HUES64 (cell line): ENCODE measurements around the gene SLC5A6.

Experiments
- H3K27ac ChIP-seq: 2 replicates; pipeline ENCODE4 v1.7.0; 2013; ENCODE audit warnings: low read depth, low read length, inconsistent platforms
- H3K27me3 ChIP-seq: 2 replicates; pipeline ENCODE4 v1.6.1; 2013; ENCODE audit warnings: mild to moderate bottlenecking, low read length; ENCODE audit not compliant: insufficient read depth
- H3K36me3 ChIP-seq: 2 replicates; pipeline ENCODE4 v1.6.1; 2013; ENCODE audit warnings: mild to moderate bottlenecking, low read length; ENCODE audit not compliant: insufficient read depth
- H3K4me1 ChIP-seq: 2 replicates; pipeline ENCODE4 v1.6.1; 2013; ENCODE audit warnings: mild to moderate bottlenecking, low read length, moderate library complexity; ENCODE audit not compliant: insufficient read depth
- H3K4me3 ChIP-seq: 2 replicates; pipeline ENCODE4 v1.5.1; 2013; ENCODE audit warnings: mild to moderate bottlenecking, low read length, moderate library complexity
- H3K9ac ChIP-seq: 2 replicates; pipeline ENCODE4 v1.6.1; 2013; ENCODE audit warnings: mild to moderate bottlenecking, low read depth, low read length
- H3K9me3 ChIP-seq: 2 replicates; pipeline ENCODE4 v1.6.1; 2013; ENCODE audit warnings: low read depth, low read length; ENCODE audit not compliant: insufficient read depth
- WGBS: fragments of 150-250, 120-280 bp; methylation state at CpG from one replicate; pipeline ENCODE4 v1.1.7; 2013; ENCODE audit warnings: missing lambda C conversion rate; 5-methylcytosine and 5-hydroxymethylcytosine counted together

SLC5A6 gene

DNA sequence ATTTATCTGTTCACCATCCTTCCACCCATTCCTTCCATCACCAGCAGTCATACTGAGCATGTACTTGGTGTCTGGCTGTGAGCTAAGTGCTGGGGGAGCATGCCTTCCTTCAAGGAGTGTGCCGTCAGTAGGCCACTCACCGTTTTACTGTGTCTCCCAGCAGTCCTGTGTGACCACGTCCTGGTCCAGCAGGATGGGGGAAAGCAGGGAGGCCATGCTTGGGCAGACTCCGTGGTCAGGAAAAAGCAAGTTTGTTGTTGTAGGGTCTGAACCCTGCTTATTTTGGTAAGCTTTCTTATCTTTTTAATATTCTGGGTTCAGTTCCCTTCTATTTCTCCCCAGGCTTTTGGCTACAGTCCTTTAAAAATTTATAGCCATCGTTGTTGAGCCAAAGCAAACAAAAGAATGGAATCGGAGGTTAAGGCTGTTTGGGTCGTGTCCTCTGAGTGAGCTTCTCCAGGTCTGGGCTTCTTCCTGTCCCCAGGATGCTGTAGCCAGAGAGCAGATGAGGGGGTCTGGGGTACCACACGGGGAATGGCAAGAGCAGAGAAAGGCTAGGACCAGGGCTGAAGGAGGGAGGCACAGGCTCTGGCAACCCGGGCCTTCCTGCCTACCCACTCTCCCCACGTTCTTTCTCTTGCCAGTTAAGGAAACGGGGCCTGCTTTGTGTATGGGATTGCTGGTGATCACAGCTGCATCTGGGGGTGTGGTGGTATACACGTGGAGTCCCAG, 37.3 kb upstream of the SLC5A6 start:
- no peak overlapping the region for H3K4me3 ChIP-seq
- H3K4me1 ChIP-seq = peaks cover 3% of the 10 kb centered on the region; the same call in 1 of the 2 replicates
- no peak overlapping the region for H3K27ac ChIP-seq
- peaks cover 6% of the 10 kb centered on the region for H3K36me3 ChIP-seq
- WGBS = 82% methylated on average over 12 of the region's 12 CpGs
- no peaks in the 10 kb centered on the region for H3K9me3 ChIP-seq
- peaks cover 13% of the 10 kb centered on the region for H3K27me3 ChIP-seq
- H3K9ac ChIP-seq = no peak overlapping the region

GRCh38 chr2:27247893-27248292, 35.8 kb upstream of the SLC5A6 start:
- H3K27me3 ChIP-seq = peaks cover 13% of the 10 kb centered on the region
- H3K4me3 ChIP-seq = no peak overlapping the region
- H3K36me3 ChIP-seq = peaks cover 20% of the 10 kb centered on the region
- no peak overlapping the region for H3K27ac ChIP-seq
- 68% methylated on average over 4 of the region's 4 CpGs for WGBS
- H3K9ac ChIP-seq = no peak overlapping the region
- no peaks in the 10 kb centered on the region for H3K9me3 ChIP-seq
- peaks cover 3% of the 10 kb centered on the region; the same call in 1 of the 2 replicates for H3K4me1 ChIP-seq

DNA sequence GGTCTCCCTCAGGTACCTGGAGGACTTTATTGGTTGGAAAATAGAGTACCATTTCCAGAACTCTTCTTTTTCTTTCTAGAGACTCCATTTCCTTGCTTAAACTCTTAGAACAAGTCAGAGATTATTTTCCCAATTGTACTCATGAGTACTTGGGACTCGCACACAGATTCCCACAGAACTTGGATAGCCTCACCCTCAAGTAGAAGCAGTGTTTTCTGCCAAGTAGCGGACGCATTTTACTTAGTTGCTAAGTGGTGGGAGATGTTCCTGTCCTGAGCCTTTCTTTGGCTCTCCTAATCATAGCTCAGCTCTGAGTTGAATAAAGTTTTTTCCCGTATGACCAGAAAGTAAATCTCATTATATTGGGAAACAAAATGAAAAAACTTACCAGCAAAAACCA, 33.6 kb upstream of the SLC5A6 start:
- 100% methylated on average over 4 of the region's 4 CpGs for WGBS
- Histone ChIP-seq H3K9me3 (no peaks in the 10 kb centered on the region), H3K4me3 (no peak overlapping the region), H3K27ac (no peak overlapping the region), H3K27me3 (peaks cover 4% of the 10 kb centered on the region), H3K36me3 (peaks cover 43% of the 10 kb centered on the region), H3K9ac (no peak overlapping the region), H3K4me1 (peaks cover 3% of the 10 kb centered on the region; the same call in 1 of the 2 replicates)

GRCh38 chr2:27245116-27245515, 33.0 kb upstream of the SLC5A6 start:
- no peak overlapping the region for H3K4me3 ChIP-seq
- H3K27me3 ChIP-seq = no peaks in the 10 kb centered on the region
- 93% methylated on average over 9 of the region's 10 CpGs for WGBS
- no peaks in the 10 kb centered on the region for H3K4me1 ChIP-seq
- no peak overlapping the region for H3K9ac ChIP-seq
- peaks cover 48% of the 10 kb centered on the region for H3K36me3 ChIP-seq
- H3K27ac ChIP-seq = no peak overlapping the region
- H3K9me3 ChIP-seq = no peaks in the 10 kb centered on the region

DNA sequence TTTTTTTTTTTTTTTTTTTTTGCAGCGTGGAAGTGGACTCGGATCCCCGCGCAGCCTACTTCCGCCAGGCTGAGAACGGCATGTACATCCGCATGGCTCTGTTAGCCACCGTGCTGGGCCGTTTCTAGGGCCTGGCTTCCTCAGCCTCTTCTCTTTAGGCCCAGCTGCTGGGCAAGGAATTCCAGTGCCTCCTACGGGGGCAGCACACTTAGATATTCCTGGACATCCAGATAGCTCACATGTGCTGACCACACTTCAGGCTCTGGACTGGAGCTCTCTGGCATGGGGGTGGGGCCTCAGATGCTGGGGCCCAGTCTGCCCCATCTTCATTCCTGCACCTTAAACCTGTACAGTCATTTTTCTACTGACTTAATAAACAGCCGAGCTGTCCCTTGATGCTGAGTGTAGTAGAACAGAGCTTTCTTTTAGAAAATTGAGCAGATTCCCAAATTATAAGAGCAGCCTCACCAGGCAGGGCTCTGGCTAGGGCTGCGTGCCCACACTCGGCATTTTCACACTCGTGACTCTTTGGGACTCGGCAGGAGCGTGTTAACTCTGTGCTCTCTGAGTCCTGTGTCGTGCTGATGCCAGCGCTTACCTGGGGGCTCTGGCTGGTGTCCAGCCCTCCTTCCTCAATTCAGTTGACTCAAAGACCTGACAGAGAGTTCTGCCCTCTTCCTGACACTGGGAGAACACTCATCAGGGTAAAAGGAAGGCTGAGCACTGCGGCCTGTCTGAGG, 31.5 kb upstream of the SLC5A6 start:
- Histone ChIP-seq H3K27me3 (no peaks in the 10 kb centered on the region), H3K36me3 (peaks cover 64% of the 10 kb centered on the region), H3K4me1 (no peaks in the 10 kb centered on the region), H3K4me3 (no peak overlapping the region), H3K9me3 (no peaks in the 10 kb centered on the region), H3K9ac (no peak overlapping the region), H3K27ac (no peak overlapping the region)
- WGBS = 97% methylated on average over 19 of the region's 19 CpGs

- Histone ChIP-seq H3K9ac (no peak overlapping the region), H3K4me1 (no peaks in the 10 kb centered on the region), H3K4me3 (no peak overlapping the region), H3K27ac (no peak overlapping the region), H3K36me3 (peaks cover 73% of the 10 kb centered on the region), H3K27me3 (no peaks in the 10 kb centered on the region), H3K9me3 (no peaks in the 10 kb centered on the region)
- 96% methylated on average over 16 of the region's 16 CpGs for WGBS
These were observed 30.5 kb upstream of the SLC5A6 start for GRCh38 chr2:27242614-27242951.

DNA sequence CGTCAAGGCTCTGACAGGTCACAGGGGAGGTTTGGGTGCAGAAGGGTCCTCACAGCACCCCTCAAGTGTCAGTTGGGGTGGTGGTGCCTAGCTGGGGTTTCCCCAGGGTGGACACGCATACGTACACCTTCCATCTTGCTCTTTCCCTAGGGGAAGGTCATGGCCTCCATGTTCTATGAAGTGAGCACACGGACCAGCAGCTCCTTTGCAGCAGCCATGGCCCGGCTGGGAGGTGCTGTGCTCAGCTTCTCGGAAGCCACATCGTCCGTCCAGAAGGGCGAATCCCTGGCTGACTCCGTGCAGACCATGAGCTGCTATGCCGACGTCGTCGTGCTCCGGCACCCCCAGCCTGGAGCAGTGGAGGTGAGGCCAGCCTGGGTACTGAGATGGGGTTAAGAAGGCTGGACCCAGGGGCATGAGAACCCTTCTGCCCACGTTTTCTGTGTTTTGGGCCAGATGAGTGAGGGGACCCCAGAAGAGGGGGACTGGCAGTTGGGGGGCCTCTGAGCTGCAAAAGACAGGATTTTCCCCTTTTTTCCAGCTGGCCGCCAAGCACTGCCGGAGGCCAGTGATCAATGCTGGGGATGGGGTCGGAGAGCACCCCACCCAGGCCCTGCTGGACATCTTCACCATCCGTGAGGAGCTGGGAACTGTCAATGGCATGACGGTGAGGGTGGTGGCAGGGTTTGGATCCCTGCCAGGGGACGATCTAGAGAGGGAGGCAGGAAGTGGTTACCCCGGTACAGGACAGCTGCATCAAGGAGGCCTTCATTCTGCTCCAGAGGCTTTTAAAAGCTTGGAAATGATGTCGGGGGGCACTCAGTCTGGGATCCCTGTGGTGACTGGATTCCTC, 29.9 kb upstream of the SLC5A6 start:
- no peaks in the 10 kb centered on the region for H3K4me1 ChIP-seq
- no peak overlapping the region for H3K4me3 ChIP-seq
- no peaks in the 10 kb centered on the region for H3K27me3 ChIP-seq
- WGBS = 95% methylated on average over 24 of the region's 24 CpGs
- H3K36me3 ChIP-seq = peaks cover 79% of the 10 kb centered on the region
- H3K27ac ChIP-seq = no peak overlapping the region
- no peaks in the 10 kb centered on the region for H3K9me3 ChIP-seq
- H3K9ac ChIP-seq = no peak overlapping the region

GRCh38 chr2:27240406-27240805, 28.3 kb upstream of the SLC5A6 start:
- 95% methylated on average over 9 of the region's 9 CpGs for WGBS
- H3K9ac ChIP-seq = no peak overlapping the region
- no peaks in the 10 kb centered on the region for H3K4me1 ChIP-seq
- no peaks in the 10 kb centered on the region for H3K27me3 ChIP-seq
- H3K4me3 ChIP-seq = no peak overlapping the region
- no peaks in the 10 kb centered on the region for H3K9me3 ChIP-seq
- H3K27ac ChIP-seq = no peak overlapping the region
- peaks cover 95% of the 10 kb centered on the region for H3K36me3 ChIP-seq

DNA sequence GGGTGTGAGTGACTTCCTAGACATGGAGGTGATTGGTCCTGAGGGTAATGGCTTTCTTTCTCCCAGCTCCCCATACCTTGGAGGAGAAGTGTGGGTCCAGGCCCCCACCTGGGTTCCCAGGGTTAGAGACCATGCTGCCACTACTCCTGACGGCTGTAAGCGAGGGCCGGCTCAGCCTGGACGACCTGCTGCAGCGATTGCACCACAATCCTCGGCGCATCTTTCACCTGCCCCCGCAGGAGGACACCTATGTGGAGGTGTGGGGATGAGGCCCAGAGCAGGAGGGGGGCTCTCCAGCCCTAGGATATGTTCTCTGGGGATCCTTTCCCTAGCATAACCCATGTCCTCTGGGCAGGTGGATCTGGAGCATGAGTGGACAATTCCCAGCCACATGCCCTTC, 26.9 kb upstream of the SLC5A6 start:
- no peaks in the 10 kb centered on the region for H3K9me3 ChIP-seq
- no peaks in the 10 kb centered on the region for H3K27me3 ChIP-seq
- WGBS = 91% methylated on average over 8 of the region's 8 CpGs
- H3K4me3 ChIP-seq = no peak overlapping the region
- H3K4me1 ChIP-seq = no peaks in the 10 kb centered on the region
- H3K27ac ChIP-seq = no peak overlapping the region
- H3K36me3 ChIP-seq = peaks cover 100% of the 10 kb centered on the region
- H3K9ac ChIP-seq = no peak overlapping the region

- Histone ChIP-seq H3K27ac (no peak overlapping the region), H3K4me1 (no peaks in the 10 kb centered on the region)
These were observed 25.4 kb upstream of the SLC5A6 start for GRCh38 chr2:27237341-27237945.

DNA sequence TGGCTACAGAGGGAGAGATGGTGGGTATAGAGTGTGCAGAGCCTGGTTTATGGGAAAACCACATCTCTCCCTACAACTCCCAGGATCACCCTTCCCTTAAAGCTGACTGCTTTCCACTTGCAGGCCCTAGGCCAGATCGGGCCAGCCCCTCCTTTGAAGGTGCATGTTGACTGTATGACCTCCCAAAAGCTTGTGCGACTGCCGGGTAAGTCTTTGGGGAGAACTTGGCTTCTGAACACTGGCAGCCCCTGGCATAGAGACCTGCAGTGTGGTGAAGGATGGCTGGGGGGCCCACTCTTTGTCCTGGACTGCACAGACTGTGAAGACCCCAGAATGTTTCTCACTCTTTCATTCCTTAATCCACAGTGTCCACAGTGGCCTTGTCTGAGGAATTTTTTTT, 24.6 kb upstream of the SLC5A6 start:
- no peak overlapping the region for H3K4me3 ChIP-seq
- no peaks in the 10 kb centered on the region for H3K9me3 ChIP-seq
- H3K36me3 ChIP-seq = peaks cover 100% of the 10 kb centered on the region
- no peak overlapping the region for H3K9ac ChIP-seq
- no peaks in the 10 kb centered on the region for H3K27me3 ChIP-seq
- H3K27ac ChIP-seq = no peak overlapping the region
- no peaks in the 10 kb centered on the region for H3K4me1 ChIP-seq
- WGBS = 91% methylated on average over 3 of the region's 3 CpGs

More at GRCh38 chr2:27237341-27237945, 25.4 kb upstream of the SLC5A6 start:
- H3K9ac ChIP-seq = no peak overlapping the region
- no peak overlapping the region for H3K4me3 ChIP-seq
- H3K9me3 ChIP-seq = no peaks in the 10 kb centered on the region
- 97% methylated on average over 15 of the region's 15 CpGs for WGBS
- peaks cover 100% of the 10 kb centered on the region for H3K36me3 ChIP-seq
- H3K27me3 ChIP-seq = no peaks in the 10 kb centered on the region
